NK-92 treated with Interleukin-12 subunit alpha and Interleukin-12 subunit beta, amount 100 ng/mL, for 24 hours (cell line): ENCODE data around the gene ZBTB25.
A peak's percentile ranks its signal among the peaks of the same experiment; 100 is the strongest.
"Not testable (repeated sequence)": the region's sequence is repeated elsewhere in the genome, so short reads cannot be mapped to it uniquely, and the experiment has no call there.

Experiments
- DNase-seq: peaks from one replicate; lab custom pipeline; 2025; lab: John Stamatoyannopoulos, UW

ZBTB25 gene, protein sequence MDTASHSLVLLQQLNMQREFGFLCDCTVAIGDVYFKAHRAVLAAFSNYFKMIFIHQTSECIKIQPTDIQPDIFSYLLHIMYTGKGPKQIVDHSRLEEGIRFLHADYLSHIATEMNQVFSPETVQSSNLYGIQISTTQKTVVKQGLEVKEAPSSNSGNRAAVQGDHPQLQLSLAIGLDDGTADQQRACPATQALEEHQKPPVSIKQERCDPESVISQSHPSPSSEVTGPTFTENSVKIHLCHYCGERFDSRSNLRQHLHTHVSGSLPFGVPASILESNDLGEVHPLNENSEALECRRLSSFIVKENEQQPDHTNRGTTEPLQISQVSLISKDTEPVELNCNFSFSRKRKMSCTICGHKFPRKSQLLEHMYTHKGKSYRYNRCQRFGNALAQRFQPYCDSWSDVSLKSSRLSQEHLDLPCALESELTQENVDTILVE

DNA sequence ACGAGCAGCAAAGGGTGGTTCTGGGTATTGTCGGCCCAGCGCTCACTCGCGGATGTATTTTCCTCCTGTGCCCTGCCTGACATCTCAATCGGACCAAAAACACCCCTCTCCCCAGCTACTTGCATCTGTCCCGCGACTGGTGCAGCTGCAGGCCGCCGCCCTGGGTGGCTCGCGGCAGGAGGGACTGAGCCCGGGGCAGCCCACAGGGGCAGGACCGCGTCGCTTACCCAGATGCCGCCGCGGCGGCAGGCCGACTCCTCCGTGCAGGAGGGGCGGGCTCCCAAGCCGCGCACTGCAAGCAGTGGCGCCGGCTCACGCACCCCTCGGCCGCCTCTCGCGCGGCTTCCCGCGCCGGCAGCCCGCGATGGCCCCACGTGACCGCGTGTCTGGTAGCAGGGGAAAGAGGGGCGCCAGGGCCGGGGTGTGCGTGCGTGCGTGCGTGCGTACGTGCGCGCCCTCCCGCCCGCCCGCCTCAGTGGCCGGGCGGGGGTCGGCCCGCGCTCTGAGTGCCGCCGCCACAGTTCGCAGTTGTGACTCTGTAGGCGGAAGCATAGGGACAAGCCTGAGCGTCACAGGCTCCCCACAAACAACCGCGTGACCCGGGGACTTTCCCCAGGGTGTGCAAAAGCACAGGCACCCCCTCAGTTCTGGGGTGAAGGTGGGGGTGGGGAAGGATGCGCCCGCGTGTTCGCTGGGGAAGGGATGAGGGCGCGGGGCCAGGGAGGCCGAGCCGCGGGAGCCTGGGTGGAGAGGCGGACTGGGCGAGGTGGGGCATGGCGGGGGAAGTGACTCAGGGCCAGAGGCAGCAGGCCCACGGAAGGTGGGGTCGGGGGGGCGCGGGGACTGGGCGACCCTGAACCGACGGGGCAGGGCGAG lies at the start of gene ZBTB25:
TSS of gene ZBTB25 (minus strand) at position 405 of the 876 bp plus-strand sequence. CDS start 13,305 bp downstream, outside the sequence.
- peak; percentile 96 for DNase-seq

DNA sequence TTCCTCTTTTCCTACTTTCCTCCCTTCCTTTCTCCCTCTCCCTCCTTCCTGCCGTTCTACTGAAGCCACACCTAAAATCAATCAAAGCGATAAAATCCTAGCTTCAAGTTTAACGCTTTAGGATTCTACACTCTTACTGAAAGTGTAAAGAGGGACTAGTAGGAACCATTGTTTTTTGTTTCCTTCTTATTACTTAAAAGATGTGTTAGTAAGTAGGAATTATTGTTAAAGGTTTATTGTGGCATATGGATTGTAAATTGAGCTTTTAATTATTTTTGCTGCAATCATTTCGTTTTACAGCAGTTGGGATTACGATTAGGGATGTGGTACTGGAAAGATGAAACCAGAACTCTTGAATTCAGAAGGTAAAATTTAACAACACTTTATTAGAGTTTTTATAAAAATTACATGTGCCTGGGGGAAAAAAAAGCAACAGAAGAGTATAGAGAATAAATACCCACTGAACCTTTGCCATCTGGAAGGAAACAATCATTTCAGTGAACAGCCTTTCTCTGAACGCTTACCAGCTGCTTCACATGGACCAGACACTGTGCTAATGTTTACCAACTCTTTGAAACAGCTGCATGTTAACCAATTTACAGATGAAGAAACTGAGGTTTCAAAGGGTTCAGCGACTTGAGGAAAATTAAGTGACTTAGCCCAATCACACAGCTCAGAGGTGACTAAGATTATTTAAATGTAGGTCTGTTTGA lies 47.1 kb upstream of the ZBTB25 start:
- no peak for DNase-seq

DNA sequence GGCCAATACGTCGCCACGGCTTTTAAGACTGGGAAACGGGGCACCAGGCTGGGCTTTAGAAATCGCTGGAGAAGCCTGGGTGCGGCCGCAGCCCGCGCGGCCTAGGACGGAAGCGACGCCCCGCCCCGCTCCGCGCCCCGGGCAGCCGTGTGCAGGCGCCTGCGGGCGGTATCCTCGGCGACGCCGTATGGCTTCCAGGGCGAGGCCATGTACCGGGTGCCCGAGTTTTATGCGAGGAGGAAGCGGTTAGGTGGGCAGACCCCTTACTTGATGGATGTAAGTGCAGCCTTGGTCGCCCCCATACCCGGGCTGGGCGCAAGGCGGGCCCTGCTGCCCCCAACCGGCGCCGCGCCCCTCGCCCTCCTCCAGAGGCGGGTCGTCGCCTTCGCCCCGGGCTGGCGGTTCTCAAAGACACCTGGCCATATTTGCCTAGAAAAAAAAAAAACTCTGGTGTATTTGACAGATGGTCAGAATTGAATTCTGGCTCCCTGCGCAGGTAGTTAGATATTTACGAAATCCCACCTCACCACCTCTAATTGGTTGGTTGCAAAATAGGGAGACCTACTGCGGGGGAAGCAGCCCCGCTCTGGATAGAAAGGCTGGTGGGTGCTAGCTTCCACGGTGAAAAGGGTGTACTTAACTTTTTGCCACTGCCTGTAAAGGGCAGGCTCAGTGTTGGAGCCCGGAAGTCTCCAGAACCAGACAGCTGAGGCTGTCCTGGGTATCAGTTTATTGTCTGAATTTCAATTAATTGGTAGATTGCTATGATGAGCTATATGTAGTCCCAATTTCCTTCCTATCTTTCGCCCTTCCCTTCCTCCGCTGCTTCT lies 46.4 kb upstream of the ZBTB25 start, which contains the start of gene PPP1R36:
TSS of gene PPP1R36 (plus strand) at position 171 of the 830 bp plus-strand sequence. CDS start at position 208, 37 bp downstream.
- no peak for DNase-seq

DNA sequence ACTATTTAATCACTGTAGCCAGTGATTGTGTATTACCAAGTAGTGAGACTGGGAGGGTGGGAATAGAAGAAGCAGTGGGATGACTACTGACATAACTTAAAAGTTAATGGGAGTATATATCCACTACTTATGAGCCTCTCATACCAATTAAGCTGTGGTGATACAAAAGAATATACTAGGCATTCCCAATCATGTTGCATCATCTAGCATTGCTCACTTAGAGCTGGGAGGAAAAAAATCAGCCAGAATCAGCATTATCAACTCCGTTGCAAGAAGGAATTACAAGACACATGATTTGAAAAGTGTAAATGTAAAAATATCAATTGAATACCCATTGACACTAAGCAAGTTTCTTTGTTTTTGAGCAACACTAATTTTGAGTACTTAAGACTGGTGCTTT lies 45.4 kb upstream of the ZBTB25 start:
- DNase-seq, result no peak

DNA sequence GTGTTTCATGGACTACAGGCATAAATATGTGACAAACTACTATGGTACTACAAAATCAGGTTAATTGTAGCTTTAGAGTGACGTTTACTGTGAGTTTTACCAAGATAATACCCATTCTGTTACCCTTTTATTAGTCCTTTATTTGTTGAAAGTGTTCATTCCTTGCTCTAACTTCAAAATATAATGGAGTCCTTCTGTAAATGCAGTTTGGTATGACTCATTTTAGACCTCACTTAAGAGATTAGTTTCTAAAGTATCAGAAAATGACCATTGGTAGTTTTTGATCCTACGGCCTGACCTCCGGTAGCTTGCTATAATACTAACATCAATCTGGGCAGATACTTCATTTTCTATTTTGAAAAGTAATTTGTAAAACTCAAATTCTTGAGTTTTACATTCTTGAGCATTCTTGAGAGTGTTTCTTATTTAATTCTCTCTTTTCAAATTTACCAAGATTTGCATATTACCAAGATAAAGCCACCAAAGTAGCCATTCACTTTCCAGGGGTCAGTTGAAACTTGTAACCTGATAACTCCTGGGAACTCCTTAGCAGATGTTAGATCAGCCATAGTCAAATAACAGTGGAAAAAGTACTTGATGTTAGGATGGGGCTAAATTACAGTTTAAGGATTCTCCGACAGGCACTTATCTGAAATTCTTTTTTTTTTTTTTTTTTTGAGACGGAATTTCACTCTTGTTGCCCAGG lies 41.1 kb upstream of the ZBTB25 start:
- DNase-seq, result no peak

DNA sequence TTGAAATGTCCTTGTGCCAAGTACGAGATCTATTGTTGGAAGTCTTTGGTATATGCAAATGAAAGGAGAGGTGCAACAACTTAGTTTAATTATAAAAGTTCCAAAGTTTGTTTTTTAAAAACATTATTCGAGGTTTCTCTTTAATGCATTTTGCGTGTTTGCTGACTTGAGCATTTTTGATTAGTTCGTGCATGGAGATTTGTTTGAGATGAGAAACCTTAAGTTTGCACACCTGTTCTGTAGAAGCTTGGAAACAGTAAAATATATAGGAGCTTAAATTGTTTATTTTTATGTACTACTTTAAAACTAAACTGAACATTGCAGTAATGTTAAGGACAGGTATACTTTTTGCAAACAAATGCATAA lies 39.2 kb upstream of the ZBTB25 start:
- DNase-seq, result no peak

DNA sequence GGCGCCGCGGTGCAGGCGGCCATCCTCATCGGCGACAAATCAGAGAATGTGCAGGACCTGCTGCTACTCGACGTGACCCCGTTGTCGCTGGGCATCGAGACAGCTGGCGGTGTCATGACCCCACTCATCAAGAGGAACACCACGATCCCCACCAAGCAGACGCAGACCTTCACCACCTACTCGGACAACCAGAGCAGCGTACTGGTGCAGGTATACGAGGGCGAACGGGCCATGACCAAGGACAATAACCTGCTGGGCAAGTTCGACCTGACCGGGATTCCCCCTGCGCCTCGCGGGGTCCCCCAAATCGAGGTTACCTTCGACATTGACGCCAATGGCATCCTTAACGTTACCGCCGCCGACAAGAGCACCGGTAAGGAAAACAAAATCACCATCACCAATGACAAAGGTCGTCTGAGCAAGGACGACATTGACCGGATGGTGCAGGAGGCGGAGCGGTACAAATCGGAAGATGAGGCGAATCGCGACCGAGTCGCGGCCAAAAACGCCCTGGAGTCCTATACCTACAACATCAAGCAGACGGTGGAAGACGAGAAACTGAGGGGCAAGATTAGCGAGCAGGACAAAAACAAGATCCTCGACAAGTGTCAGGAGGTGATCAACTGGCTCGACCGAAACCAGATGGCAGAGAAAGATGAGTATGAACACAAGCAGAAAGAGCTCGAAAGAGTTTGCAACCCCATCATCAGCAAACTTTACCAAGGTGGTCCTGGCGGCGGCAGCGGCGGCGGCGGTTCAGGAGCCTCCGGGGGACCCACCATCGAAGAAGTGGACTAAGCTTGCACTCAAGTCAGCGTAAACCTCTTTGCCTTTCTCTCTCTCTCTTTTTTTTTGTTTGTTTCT lies 38.6 kb upstream of the ZBTB25 start:
- no peak for DNase-seq

DNA sequence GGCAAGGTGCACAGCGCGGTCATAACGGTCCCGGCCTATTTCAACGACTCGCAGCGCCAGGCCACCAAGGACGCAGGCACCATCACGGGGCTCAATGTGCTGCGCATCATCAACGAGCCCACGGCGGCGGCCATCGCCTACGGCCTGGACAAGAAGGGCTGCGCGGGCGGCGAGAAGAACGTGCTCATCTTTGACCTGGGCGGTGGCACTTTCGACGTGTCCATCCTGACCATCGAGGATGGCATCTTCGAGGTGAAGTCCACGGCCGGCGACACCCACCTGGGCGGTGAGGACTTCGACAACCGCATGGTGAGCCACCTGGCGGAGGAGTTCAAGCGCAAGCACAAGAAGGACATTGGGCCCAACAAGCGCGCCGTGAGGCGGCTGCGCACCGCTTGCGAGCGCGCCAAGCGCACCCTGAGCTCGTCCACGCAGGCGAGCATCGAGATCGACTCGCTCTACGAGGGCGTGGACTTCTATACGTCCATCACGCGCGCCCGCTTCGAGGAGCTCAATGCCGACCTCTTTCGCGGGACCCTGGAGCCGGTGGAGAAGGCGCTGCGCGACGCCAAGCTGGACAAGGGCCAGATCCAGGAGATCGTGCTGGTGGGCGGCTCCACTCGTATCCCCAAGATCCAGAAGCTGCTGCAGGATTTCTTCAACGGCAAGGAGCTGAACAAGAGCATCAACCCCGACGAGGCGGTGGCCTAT lies 37.8 kb upstream of the ZBTB25 start:
- no peak for DNase-seq

DNA sequence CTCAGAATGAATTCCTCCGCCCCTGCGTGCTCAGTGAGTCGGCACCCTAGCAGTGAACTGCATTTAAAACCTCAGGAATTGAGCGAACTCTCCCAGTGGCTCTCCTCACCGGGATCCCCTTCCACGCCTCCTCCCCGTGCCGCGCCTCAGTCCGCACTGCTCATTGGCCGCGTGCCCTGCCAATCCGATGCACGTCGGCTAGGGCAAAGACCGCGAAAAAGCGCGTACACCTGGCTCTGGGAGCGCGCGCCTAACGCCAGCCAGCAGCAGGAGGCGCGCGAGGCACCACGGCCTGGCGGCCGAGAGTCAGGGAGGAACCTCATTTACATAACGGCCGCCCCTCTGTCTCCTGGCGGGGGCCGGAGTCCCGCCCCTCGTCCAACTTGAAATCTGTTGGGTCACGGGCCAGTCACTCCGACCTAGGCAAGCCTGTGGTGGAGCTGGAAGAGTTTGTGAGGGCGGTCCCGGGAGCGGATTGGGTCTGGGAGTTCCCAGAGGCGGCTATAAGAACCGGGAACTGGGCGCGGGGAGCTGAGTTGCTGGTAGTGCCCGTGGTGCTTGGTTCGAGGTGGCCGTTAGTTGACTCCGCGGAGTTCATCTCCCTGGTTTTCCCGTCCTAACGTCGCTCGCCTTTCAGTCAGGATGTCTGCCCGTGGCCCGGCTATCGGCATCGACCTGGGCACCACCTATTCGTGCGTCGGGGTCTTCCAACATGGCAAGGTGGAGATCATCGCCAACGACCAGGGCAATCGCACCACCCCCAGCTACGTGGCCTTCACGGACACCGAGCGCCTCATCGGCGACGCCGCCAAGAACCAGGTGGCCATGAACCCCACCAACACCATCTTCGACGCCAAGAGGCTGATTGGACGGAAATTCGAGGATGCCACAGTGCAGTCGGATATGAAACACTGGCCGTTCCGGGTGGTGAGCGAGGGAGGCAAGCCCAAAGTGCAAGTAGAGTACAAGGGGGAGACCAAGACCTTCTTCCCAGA lies 36.9 kb upstream of the ZBTB25 start, which contains the start of gene HSPA2:
TSS of gene HSPA2 (plus strand) at position 534 of the 995 bp plus-strand sequence. CDS start at position 643, 109 bp downstream.
- DNase-seq, result peak; percentile 89

DNA sequence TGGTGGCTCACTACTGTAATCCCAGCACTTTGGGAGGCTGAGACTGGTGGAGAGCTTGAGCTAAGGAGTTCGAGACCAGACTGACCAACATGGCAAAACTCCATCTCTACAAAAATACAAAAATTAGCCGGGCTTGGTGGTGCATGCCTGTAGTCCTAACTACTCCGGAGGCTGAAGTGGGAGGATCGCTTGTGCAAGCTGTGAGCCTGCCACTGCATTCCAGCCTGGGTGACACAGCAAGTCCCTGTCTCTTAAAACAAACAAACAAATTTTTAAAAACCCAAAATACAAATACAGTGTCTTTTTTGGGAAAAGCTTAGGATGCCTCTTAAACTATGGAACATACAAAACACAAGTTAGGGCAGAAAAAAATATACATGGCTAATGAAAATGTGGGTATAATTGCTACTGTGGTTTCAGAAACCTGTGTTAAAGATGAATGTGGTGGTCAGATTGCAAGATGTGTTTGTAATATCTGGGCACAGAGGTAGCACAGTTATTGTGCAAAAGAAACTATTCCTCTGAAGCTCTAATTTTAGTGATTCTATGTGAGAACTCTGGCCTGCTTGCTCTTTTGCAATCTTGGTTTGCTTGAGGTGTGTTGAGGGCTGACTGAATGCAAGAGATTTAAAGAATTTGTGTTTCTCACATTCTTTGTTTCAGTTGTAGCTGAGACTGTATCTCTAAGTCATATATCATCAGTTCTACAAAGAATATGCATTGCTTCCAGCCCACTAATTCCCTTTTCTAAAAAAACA lies 33.0 kb upstream of the ZBTB25 start:
- no peak for DNase-seq

DNA sequence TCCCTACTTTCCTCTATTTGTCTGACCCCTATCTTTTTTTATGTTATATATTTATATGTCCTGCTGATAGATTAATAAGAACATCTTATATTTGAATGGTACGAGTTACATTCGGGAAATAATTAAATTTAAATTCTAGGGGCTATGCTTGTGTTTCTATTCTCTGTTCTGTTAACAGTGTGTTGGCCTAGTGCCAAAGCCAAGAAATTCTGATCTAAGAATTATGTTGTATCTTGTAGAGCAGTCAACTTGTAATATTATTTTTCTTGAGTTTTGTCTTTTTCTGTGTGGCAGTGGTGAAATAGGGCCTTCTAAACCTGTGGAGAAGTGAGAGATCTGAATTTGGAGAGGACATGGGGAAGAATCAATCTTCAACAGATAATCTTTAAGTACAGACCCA lies 27.9 kb upstream of the ZBTB25 start:
- DNase-seq, result no peak

DNA sequence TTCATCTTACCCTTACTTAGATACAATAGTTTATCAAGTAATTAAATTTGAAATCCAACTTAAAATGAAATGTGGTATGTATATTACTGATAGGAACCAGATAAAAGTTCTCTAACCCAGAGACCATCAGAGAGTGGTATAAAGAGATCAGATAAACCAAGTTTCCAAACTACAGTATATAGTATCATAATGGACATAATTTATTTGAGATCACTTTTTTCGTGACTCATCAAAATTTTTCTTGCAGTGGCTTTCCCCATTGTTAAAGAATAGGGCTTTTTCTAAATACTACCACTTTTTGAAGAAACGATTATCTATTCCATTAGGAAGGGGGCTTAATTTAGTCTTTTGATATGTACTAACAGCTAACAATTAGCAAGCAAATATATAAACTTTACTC lies 21.7 kb upstream of the ZBTB25 start:
- DNase-seq, result no peak

DNA sequence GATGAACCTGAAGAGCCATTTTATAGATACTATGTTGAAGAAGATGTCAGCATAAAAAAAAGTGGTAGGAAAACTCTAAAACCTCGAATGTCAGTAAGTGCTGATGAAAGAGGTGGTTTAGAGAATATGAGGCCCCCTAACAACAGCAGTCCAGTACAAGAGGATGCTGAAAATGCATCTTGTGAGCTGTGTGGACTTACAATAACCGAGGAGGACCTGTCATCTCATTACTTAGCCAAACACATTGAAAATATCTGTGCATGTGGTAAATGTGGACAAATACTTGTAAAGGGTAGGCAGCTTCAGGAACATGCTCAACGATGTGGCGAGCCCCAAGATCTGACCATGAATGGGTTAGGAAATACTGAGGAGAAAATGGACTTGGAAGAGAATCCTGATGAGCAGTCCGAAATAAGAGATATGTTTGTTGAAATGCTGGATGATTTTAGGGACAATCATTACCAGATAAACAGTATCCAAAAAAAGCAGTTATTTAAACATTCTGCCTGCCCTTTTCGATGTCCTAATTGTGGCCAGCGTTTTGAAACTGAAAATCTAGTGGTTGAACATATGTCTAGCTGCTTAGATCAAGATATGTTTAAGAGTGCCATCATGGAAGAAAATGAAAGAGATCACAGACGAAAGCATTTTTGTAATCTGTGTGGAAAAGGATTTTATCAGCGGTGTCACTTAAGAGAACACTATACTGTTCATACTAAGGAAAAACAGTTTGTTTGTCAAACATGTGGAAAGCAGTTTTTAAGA lies 19.1 kb upstream of the ZBTB25 start:
- DNase-seq, result no peak

DNA sequence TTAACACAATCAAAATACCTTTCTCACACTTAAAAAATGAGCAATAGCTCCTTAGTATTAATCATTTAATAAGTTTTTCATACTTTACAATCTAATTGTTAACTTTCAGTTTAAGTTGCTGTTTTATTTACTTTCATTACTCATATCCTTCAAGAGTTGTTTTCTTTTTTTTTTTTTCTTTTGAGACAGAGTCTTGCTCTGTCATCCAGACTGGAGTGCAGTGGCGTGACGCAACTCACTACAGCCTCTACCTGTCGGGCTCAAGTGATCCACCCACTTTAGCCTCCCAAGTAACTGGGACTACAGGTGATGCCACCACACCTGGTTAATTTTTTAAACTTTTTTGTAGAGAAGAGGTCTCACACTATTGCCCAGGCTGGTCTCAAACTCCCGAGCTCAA lies 17.1 kb upstream of the ZBTB25 start:
- no peak for DNase-seq

DNA sequence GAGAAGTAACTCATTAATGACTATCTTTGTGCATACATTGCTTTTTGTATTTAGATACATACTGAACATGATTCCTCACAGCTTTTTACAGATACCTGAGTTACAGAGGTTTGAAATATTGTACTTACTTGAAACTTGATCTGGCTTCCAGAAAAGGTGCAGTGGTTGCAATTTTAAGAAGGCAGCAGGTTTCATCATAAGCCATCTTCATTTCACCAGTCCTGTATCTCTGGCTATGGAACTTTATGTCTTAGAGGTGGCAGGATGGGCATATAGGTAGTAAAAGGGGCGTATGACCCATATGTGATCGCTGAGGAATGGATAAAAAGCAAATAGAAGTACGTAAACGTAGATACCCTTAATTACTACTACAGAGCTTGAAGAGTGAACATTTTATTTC lies 14.6 kb upstream of the ZBTB25 start:
- DNase-seq, result no peak

DNA sequence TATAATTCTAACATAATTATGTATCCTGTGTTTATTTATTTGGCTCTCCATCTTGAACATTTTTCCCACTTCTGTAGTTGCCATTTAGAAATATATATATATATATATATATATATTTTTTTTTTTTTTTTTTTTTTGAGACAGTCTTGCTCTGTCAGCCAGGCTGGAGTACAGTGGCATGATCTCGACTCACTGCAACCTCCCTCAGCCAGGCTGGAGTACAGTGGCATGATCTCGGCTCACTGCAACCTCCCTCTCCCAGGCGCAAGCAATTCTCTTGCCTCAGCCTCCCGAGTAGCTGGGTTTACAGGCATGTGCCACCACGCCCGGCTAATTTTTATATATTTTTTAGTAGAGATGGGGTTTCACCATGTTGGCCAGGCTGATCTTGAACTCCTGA lies 14.0 kb upstream of the ZBTB25 start:
- DNase-seq, result not testable (repeated sequence)
